Endothelial cell of umbilical vein (primary cell): ENCODE results near the gene ZFAND5.

Source experiments
- EZH2 ChIP-seq: IDR thresholded peaks from 2 replicates; pipeline ENCODE4 v1.6.1; 2012; ENCODE audit warnings: borderline replicate concordance, low read depth, mild to moderate bottlenecking, moderate library complexity, low read length, inconsistent platforms; ENCODE audit not compliant: severe bottlenecking
- FOS ChIP-seq: IDR thresholded peaks from 2 replicates; pipeline ENCODE4 v1.6.1; 2011; ENCODE audit warnings: mild to moderate bottlenecking, low read length, moderate library complexity, borderline replicate concordance; ENCODE audit not compliant: insufficient read depth
- JUN ChIP-seq: IDR thresholded peaks from 2 replicates; pipeline ENCODE4 v1.6.1; 2011; ENCODE audit warnings: borderline replicate concordance, low read depth; ENCODE audit not compliant: insufficient read length, insufficient read depth
- MYC ChIP-seq: IDR thresholded peaks from one replicate; pipeline ENCODE4 v1.6.1; 2011; ENCODE audit warnings: mild to moderate bottlenecking, low read depth, low read length
- POLR2A ChIP-seq: IDR thresholded peaks from 2 replicates; pipeline ENCODE4 v1.6.1; 2012; ENCODE audit warnings: low read depth, mild to moderate bottlenecking, control low read depth, low read length
- POLR2AphosphoS5 ChIP-seq: IDR thresholded peaks from 2 replicates; pipeline ENCODE4 v1.6.1; 2012; ENCODE audit warnings: low read depth, mild to moderate bottlenecking, control low read depth, low read length, moderate library complexity; ENCODE audit not compliant: insufficient read depth
- TF ChIP-seq, protein P1 (sequence below), 2 donors: IDR thresholded peaks; 1 replicate in 1 of 2; 2 replicates in 1 of 2; pipeline ENCODE4 v1.5.1; 2011; ENCODE audit warnings: low read length in 2 of 2, mild to moderate bottlenecking in 2 of 2, moderate library complexity in 2 of 2, control low read depth in 1 of 2, inconsistent platforms in 1 of 2, low read depth in 1 of 2; ENCODE audit not compliant: insufficient read depth in 1 of 2; ENCODE audit errors: extremely low read depth in 1 of 2
- TF ChIP-seq, protein P2 (sequence below): IDR thresholded peaks from 2 replicates; pipeline ENCODE4 v1.6.1; 2011; ENCODE audit not compliant: insufficient read depth, insufficient read length

DNA sequence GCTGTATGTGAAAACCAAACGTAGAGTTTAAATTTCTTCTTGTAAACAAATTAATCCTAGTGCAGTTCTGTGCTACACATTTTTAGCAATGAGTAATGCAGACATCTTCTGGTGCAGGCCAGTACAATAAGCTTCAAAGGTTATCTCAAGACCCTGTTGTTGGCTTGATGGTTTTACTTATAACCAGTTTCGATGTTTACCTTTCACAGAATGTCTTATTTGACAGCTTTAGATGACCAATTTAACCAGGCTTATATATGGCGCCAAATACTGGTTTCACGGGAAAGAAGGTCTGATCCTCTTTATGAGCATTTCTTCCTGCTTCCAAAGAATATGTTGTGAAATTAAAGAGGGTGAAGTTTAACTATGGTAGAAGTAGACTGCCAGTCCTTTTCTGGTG, 9.9 kb downstream of the ZFAND5 start:
- TF ChIP-seq, protein P1, sequence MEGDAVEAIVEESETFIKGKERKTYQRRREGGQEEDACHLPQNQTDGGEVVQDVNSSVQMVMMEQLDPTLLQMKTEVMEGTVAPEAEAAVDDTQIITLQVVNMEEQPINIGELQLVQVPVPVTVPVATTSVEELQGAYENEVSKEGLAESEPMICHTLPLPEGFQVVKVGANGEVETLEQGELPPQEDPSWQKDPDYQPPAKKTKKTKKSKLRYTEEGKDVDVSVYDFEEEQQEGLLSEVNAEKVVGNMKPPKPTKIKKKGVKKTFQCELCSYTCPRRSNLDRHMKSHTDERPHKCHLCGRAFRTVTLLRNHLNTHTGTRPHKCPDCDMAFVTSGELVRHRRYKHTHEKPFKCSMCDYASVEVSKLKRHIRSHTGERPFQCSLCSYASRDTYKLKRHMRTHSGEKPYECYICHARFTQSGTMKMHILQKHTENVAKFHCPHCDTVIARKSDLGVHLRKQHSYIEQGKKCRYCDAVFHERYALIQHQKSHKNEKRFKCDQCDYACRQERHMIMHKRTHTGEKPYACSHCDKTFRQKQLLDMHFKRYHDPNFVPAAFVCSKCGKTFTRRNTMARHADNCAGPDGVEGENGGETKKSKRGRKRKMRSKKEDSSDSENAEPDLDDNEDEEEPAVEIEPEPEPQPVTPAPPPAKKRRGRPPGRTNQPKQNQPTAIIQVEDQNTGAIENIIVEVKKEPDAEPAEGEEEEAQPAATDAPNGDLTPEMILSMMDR (IDR thresholded peaks at IDR 0.05; ENCODE audit: extremely low read depth in 1 of 2, insufficient read depth in 1 of 2, low read depth in 1 of 2, low read length in 2 of 2), result no peak
- TF ChIP-seq POLR2A, result no peak
- TF ChIP-seq JUN, result no peak
- no peak for TF ChIP-seq EZH2
- TF ChIP-seq POLR2AphosphoS5, result no peak
- TF ChIP-seq, protein P2, sequence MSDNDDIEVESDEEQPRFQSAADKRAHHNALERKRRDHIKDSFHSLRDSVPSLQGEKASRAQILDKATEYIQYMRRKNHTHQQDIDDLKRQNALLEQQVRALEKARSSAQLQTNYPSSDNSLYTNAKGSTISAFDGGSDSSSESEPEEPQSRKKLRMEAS, result no peak
- no peak for TF ChIP-seq MYC
- no peak for TF ChIP-seq FOS
